Astrocyte (in vitro differentiated cells and primary cell): ENCODE data around the gene TULP4.
"Not testable (repeated sequence)": the region's sequence is repeated elsewhere in the genome, so short reads cannot be mapped to it uniquely, and the experiment has no call there.

Source experiments
- CTCF ChIP-seq: IDR thresholded peaks from 2 replicates; pipeline ENCODE4 v1.5.1; 2011; ENCODE audit warnings: low read depth, mild to moderate bottlenecking, inconsistent platforms, low read length, moderate library complexity; ENCODE audit not compliant: insufficient read depth
- EZH2 ChIP-seq: IDR thresholded peaks from 2 replicates; pipeline ENCODE4 v1.6.1; 2012; ENCODE audit warnings: mild to moderate bottlenecking, low read length, inconsistent platforms; ENCODE audit not compliant: insufficient read depth

DNA sequence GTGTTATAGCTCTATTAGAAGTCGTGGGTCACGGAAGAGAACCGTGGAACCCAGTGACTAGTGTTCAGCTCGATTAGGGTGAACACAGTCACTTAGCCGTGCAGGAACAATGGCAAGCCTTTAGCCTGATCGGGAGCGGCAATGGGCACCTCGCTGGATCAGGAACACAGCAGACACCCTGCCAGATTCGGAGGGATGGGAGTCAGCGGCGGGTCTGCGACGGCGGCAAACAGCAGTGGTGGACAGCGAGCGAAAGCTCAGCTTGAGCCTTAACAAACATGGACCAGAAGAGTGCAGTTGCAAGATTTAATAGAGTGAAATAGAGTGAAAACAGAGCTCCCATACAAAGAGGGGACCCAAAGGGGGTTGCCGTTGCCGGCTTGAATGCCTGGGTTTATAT, 157.8 kb downstream of the TULP4 start:
- not testable (repeated sequence) for TF ChIP-seq CTCF, EZH2
